ENCODE measurements around the gene CTIF. TPM values are rescaled to one million over a fixed set of nuclear protein-coding genes. Genes with fewer than 3 reads are reported as not detected.

Gene CTIF
- total RNA-seq, 6 donors from 2014 or later = 32.1 to 62.4 (median 47.8) TPM

DNA sequence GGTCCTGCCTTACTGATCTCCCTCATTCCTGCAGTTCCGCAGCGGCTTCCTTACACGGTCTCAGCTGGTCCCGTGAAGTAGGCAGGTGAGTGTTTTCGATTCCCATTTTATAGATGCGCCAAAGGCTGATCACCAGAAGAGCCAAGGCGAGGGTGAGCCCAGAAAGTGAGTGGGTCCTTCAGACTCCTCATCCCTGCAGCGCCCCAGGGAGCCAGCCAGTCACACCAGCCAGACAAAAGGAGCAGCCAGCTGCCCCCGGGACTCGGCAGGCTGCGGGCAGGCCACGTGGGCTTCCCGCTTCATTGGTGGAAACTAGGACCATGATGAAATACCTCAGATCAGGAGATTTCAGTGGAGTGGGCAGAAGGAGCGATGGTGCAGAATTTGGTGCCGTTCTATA is 326.0 kb downstream of the CTIF start:
- no peak for TF ChIP-seq POLR2AphosphoS5 (IDR thresholded peaks at IDR 0.05)
- TF ChIP-seq POLR2A (IDR thresholded peaks at IDR 0.05) = no peak
- TF ChIP-seq, protein P1, sequence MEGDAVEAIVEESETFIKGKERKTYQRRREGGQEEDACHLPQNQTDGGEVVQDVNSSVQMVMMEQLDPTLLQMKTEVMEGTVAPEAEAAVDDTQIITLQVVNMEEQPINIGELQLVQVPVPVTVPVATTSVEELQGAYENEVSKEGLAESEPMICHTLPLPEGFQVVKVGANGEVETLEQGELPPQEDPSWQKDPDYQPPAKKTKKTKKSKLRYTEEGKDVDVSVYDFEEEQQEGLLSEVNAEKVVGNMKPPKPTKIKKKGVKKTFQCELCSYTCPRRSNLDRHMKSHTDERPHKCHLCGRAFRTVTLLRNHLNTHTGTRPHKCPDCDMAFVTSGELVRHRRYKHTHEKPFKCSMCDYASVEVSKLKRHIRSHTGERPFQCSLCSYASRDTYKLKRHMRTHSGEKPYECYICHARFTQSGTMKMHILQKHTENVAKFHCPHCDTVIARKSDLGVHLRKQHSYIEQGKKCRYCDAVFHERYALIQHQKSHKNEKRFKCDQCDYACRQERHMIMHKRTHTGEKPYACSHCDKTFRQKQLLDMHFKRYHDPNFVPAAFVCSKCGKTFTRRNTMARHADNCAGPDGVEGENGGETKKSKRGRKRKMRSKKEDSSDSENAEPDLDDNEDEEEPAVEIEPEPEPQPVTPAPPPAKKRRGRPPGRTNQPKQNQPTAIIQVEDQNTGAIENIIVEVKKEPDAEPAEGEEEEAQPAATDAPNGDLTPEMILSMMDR (IDR thresholded peaks at IDR 0.05) = no peak
- TF ChIP-seq EP300 (IDR thresholded peaks at IDR 0.05) = no peak
- H3K9me3 ChIP-seq = peaks cover 0 to 3% (median 0%) of the 10 kb centered on the region in 4 donors
- ATAC-seq (ENCODE audit: low FRiP score in 2 of 2) (no peak), DNase-seq (no peak)
- peaks cover 0 to 13% (median 8%) of the 10 kb centered on the region in 4 donors for H3K4me1 ChIP-seq
- peaks cover 0 to 6% (median 0%) of the 10 kb centered on the region in 4 donors for H3K36me3 ChIP-seq
- WGBS, 2 donors = 93 to 96% methylated on average over 12 to 15 of the region's 15 CpGs
- no peak overlapping the region for H3K4me3 ChIP-seq
- no peaks in the 10 kb centered on the region for H3K27me3 ChIP-seq
- H3K27ac ChIP-seq = no peak overlapping the region

GRCh38 chr18:48866028-48866733 is 327.4 kb downstream of the CTIF start:
- H3K27me3 ChIP-seq = no peaks in the 10 kb centered on the region
- no peaks in the 10 kb centered on the region for H3K36me3 ChIP-seq
- no peak for TF ChIP-seq POLR2A (IDR thresholded peaks at IDR 0.05)
- no peak for TF ChIP-seq EP300 (IDR thresholded peaks at IDR 0.05)
- TF ChIP-seq, protein P1 (IDR thresholded peaks at IDR 0.05) = no peak
- TF ChIP-seq POLR2AphosphoS5 (IDR thresholded peaks at IDR 0.05) = no peak
- no peak overlapping the region for H3K4me3 ChIP-seq
- DNase-seq (no peak), ATAC-seq (ENCODE audit: low FRiP score in 2 of 2) (no peak)
- 15 to 49% methylated on average over 5 to 7 of the region's 7 CpGs for WGBS, 2 donors
- H3K9me3 ChIP-seq = peaks cover 0 to 3% (median 0%) of the 10 kb centered on the region in 4 donors
- H3K4me1 ChIP-seq = peaks cover 0 to 13% (median 8%) of the 10 kb centered on the region in 4 donors
- H3K27ac ChIP-seq = no peak overlapping the region

DNA sequence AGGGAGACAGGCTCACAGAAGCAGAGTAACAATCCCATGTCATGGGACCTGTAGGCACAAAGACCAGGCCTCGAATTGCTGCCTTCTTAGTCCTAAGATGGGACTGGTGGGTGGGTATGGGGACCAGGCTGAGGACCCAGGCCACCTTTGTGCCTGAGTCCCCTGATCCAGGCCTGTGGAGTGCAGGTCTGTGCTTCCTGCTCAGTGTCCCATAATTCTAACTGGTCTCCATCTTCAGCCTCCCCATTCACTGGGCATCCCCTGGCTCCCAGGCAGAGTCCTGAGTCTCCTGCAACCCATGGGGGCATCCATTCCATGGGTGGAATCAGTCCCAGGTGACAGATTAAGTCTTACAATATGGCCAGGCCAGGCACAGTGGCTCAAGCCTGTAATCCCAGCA is 328.0 kb downstream of the CTIF start:
- peaks cover 0 to 13% (median 8%) of the 10 kb centered on the region in 4 donors for H3K4me1 ChIP-seq
- no peak overlapping the region for H3K27ac ChIP-seq
- ATAC-seq (ENCODE audit: low FRiP score in 2 of 2) = no peak
- H3K4me3 ChIP-seq = no peak overlapping the region
- H3K36me3 ChIP-seq = no peaks in the 10 kb centered on the region
- DNase-seq = no peak
- H3K9me3 ChIP-seq = peaks cover 0 to 3% (median 0%) of the 10 kb centered on the region in 4 donors
- WGBS, 2 donors = 85% methylated on average over 1 of the region's 1 CpG; no CpG with 5 or more reads in 1 of the 2 donors
- no peaks in the 10 kb centered on the region for H3K27me3 ChIP-seq
- TF ChIP-seq, protein P1 (IDR thresholded peaks at IDR 0.05) = no peak
- TF ChIP-seq POLR2AphosphoS5 (IDR thresholded peaks at IDR 0.05) = no peak
- no peak for TF ChIP-seq EP300 (IDR thresholded peaks at IDR 0.05)
- TF ChIP-seq POLR2A (IDR thresholded peaks at IDR 0.05) = no peak

- Histone ChIP-seq H3K4me1 (peaks cover 0 to 18% (median 8%) of the 10 kb centered on the region in 4 donors), H3K9me3 (peaks cover 0 to 3% (median 0%) of the 10 kb centered on the region in 4 donors), H3K4me3 (no peak overlapping the region), H3K36me3 (no peaks in the 10 kb centered on the region), H3K27me3 (no peaks in the 10 kb centered on the region), H3K27ac (no peak overlapping the region)
- TF ChIP-seq POLR2AphosphoS5 (IDR thresholded peaks at IDR 0.05) = no peak
- no peak for TF ChIP-seq POLR2A (IDR thresholded peaks at IDR 0.05)
- no peak for TF ChIP-seq EP300 (IDR thresholded peaks at IDR 0.05)
- TF ChIP-seq, protein P1 (IDR thresholded peaks at IDR 0.05) = no peak
- ATAC-seq (ENCODE audit: low FRiP score in 2 of 2) = no peak
- WGBS, 2 donors = 89 to 100% methylated on average over 1 of the region's 1 CpG
- no peak for DNase-seq
Observed at GRCh38 chr18:48867978-48868377, 329.1 kb downstream of the CTIF start.
